GM15510 (cell line): ENCODE measurements around the gene SDF2L1.

Experiments
- POLR2A ChIP-seq: IDR thresholded peaks from 3 replicates; pipeline ENCODE4 v1.6.1; 2011; ENCODE audit warnings: borderline replicate concordance; ENCODE audit not compliant: insufficient read length; ENCODE audit errors: extremely low read depth

The SDF2L1 gene, protein sequence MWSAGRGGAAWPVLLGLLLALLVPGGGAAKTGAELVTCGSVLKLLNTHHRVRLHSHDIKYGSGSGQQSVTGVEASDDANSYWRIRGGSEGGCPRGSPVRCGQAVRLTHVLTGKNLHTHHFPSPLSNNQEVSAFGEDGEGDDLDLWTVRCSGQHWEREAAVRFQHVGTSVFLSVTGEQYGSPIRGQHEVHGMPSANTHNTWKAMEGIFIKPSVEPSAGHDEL

DNA sequence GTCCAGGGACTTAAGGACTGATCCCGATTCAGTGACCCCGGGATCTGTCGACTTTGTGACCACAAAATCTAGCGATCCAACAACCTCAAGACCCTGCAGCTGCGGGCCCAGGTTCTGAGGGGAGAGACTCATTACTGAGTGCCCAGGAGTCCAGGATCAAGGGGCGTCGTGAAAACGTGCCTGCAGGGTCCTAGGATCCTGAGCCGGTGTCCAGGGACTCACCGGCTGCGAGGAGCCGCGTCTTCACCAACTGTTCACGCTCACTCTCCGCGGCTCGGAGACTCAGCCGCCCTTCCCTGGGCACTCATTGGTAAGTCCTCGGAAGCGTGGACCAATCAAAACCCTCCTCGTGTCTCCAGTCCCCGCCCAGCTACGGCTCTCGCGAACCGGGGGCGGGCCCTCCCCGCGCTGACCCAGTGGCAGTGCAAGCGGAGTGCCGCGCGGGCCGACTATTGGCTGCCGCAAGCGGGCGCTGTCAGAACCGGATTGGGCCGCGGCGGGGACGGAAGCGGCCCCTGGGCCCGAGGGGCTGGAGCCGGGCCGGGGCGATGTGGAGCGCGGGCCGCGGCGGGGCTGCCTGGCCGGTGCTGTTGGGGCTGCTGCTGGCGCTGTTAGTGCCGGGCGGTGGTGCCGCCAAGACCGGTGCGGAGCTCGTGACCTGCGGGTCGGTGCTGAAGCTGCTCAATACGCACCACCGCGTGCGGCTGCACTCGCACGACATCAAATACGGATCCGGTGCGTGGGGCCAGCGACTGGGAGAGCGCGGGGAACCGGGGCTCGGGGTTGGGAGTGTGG is at the start of gene SDF2L1:
Gene SDF2L1 (plus strand): TSS at position 514 of the 795 bp plus-strand sequence. CDS start 35 bp downstream, at position 549.
- TF ChIP-seq POLR2A, result peak; percentile 78

DNA sequence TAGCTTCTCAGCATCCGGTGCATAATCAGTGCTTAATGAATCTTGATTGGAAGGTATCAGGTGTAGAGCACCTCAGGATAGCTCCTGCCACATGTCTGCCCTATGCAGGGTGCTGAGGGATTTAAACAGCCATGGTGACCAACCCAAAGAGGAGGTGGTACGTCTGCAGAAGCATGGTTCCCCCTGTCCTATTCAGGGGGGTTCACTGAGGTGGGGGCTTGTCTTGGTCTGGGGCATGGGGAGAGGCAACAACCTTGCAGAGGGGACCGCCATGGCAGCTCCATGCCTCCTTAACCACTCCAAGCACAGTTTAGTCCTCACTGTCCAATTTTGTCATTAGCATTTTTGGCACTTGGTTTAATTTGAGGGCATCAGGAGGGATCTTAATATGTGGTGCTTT is 49.7 kb upstream of the SDF2L1 start:
- TF ChIP-seq POLR2A, result no peak

DNA sequence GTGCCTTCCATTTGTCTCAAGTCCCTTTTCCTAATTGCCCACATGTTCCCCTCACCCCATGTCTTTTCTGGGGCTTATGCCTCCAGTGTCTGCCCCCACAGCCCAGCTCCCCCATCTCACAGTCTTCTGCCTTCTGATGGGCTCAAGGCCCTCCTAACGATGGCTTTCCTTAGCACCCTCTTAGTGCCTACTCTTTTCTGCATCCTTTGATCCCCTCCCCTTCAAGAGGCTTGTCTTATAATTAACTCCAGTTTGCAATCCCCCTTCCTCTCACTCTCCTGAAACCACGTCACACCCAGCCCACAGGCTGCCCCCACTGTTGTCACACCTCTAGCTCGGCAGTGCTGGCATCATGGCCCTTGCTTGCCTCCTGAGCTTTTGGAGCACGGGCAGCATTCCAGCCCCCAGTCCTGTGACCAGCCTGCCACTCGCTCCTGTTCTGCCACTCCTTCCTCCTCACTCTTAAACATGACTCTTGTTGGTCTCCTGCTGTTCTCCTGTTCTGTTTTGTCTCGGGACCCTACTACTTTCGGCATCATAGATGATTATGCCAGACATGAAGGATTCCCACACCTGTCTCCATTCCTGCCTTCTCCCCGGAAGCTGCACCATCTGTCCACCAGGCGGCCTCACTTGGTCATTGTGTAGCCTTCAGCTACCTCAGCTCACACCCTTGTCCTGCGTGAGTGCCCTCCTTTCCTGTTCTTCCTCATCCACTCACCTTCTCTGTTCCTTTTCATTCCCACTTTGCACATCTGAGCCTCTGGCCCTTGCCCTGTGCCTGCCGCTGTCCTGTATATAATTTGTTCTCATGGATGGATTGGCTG is 48.5 kb upstream of the SDF2L1 start:
- TF ChIP-seq POLR2A, result no peak

DNA sequence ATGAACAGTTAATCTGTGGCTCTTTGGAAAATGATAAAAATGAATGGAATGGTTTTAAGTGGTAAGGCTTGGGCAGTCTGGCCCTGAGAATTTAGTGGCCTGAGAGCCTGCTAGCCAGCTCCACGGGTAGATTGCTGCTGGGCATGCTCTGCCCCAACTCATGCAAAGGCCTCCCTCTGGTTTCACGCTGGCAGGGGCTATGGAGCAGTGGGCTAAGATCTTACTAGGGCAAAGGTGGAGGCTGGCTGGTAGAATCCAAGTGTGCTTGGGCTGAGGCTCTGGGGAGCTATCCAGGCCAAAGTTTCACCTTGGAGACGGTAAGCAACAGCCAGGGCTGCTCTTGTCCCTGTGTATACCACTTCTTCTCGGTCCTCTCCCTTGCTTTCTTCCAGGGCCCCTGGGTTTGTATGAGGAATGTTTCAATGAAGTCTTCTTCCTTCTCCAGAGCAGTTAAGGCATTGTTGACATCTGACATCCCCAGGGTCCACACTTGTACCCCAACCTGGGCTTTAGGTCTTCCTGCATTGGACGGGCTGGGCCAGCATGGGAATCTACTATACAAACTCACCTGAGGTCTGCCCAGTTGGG is 47.1 kb upstream of the SDF2L1 start:
- TF ChIP-seq POLR2A, result no peak

DNA sequence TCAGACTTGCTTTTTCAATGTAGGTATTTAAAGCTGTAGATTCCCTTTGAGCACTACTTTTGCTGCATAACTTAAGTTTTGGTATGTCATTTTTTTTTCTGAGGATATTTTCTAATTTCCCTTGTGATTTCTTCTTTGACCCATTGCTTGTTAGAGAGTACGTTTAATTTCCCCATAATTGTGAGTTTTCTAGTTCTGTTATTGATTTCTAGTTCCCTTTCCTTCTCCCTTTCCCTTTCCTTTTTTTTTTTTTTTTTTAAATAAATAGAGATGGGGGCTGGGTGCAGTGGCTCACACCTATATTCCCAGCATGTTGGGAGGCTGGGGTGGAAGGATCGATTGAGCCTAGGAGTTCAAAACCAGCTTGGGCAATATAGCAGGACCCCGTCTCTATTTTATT is 43.8 kb upstream of the SDF2L1 start:
- no peak for TF ChIP-seq POLR2A

DNA sequence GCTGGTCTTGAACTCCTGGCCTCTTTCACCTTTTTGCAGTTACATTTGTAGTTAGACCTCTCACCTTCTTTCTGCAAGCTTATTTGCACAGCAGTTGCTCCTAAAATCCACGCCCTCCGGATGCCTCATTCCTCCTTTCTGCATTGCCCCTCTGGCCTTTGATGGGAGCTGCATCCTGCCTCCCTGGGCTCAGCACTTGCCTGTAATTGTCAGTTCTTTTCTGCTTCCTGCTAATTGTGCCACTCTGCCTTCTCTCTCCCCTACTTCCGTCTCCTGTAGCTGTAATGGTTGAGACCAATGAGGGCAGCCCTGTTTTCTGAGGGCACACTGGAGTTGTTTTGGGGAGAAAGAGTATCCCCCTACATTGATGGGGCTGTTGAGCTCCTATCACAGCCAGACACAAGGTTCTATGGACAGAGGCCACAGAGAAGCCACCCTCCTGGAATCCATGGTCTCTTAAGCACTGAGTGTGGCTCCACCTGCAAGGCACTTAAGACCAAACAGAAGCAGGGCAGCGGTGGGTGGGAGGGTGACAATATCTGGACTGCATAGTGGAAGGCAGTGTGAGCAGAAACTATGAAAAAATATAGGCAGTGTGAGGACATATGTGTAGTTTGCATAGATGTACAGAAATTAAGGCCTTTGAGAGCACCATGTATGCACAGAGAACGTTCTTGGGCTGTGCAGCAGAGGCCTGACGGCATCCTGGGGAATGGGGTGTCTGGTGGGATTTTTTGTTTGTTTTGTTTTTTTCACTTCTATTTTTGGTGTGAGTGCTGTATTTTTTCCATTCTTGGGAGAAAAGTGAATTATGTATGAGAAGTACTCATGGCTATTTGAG is 42.8 kb upstream of the SDF2L1 start:
- TF ChIP-seq POLR2A, result no peak

DNA sequence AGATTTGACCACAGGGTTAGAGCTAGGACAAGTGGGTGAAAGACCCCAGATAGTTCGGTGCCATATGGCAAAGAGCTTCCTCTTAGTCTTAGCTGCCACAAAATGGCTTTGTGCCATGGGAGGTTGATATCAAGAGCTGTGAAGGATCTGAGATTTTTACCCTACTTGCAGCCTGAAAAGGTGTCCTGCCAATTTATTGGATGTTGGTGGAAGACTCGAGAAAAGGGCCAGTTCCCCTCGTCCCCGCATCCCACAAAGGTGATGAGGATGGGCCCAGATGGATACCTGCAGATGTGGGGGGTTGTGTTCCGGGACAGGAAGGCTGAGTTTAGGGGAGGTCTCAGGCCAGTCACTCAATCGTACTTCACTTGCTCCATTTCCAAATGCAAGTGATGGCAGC is 39.5 kb upstream of the SDF2L1 start:
- TF ChIP-seq POLR2A, result no peak

DNA sequence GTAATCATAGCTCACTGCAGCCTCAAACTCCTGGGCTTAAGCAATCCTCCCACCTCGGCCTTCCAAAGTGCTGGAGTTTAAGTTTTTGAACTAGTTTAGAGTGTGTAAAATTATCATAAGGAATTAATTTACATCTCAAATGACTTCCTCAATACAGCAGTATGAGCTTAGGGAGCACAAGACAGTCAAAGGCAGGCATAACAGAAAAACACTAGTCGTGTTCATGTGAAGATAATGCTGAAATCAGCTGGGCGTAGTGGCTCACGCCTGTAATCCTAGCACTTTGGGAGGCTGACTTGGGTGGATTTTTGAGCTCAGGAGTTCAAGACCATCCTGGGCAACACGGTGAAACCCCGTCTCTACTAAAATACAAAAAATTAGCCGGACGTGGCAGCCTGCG is 38.1 kb upstream of the SDF2L1 start:
- TF ChIP-seq POLR2A, result no peak

DNA sequence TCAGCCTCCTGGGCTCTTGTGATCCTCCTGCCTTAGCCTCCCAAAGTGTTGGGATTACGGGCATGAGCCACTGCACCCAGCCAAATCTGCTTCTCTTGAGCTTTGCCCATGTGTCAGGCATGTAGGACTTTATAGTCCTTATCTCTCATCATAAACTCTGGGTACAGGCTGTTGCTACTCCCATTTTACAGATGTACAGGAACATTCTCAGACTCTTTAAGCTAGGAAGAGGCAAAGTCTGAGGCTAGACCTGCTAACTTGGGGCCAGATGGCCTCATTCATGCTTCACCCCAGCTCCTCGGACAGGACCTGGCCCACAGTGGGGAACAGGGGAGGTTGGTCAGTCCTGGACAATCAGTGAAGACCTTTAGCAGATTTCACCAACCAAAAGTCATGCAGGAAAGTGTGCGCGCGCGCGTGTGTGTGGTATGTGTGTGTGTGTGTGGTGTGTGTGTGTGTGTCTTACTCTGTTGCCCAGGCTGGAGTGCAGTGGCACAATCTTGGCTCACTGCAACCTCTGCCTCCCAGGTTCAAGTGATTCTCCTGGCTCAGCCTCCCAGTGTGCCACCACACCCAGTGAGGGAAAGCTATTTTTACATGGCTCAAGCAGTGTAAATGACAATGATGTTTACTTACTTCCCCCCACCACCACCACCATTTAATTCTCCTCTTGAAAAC is 36.1 kb upstream of the SDF2L1 start:
- TF ChIP-seq POLR2A, result no peak

DNA sequence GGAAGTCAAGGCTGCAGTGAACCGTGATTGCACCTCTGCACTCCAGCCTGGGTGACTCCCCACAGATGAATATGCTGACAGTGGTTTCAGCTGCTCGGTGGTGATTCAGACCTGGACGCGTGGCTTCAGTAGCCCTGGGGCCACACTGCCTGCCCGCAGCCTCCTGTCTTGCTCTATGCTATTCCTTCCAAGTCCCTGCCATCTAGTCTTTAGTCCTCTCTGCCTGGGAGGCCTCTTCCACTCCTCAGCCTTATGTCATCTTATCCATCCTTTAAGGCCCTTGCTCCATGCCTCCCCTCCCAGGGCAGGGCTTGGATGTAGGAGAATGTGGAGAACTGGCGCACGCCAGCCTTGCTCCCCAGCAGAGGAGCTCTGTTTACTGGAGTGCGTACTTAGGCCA is 35.3 kb upstream of the SDF2L1 start:
- TF ChIP-seq POLR2A, result no peak

DNA sequence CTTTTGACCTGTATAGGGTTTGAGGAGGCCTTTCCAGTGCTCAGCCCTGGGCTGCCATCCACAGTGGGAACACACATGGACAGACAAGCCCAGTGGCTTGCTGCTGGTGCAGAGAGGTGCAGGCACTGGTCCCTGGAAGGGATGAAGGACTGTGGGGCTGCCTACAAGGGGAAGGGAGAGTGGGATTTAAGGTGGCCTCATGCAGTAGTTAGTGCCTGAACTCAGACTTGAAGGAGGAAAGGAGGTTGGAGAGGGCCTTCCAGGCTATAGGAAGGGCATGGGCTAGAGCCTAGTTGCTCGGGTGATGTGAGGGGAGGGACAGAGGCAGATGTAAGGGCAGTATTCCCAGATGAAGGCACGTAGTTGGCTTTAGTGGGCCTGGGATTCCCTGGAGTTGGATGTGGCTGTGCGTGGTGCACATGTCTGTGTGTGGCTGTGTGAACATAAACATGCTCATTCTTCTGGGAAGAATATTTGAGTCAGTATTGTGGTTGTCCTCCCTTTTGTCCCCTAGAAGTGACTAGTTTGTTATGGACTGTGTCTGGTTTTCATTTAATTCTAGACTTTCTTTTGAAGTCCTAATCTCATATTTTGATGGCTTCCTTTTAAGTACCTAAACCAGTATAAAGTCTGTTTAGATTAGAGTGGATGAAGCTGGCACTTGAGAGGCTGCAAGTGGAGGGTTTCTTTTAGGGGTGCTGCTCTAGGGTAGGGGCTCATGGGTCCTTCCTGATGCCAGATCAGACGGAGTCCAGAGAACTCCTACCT is 30.7 kb upstream of the SDF2L1 start:
- no peak for TF ChIP-seq POLR2A

DNA sequence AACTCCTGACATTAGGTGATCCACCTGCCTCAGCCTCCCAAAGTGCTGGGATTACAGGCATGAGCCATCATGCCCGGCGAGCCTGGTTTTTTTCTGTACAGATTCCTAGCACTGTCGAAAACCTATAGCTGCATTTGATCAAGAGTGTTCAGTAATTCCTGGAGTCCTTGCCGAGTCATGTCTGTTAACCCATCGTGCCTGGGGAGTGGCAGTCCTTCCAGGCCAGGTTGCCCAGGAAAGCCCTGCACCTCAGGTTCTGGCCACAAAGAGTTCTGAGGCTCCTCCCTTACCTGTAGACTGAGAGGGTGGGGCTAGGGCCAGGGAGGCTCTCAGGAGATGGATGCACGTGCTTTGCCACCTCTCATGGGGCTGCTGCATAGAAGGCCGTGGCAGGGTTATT is 29.2 kb upstream of the SDF2L1 start:
- TF ChIP-seq POLR2A, result no peak
